GM21619 (cell line): ENCODE results near the gene DDX42.
"Not testable (repeated sequence)": the region's sequence is repeated elsewhere in the genome, so short reads cannot be mapped to it uniquely, and the experiment has no call there.

Experiments used
- ATAC-seq: cut with Tn5 transposase; IDR thresholded peaks from one replicate; pipeline ENCODE4 v1.9.1; 2021; ENCODE audit not compliant: unreplicated experiment

DDX42 gene

DNA sequence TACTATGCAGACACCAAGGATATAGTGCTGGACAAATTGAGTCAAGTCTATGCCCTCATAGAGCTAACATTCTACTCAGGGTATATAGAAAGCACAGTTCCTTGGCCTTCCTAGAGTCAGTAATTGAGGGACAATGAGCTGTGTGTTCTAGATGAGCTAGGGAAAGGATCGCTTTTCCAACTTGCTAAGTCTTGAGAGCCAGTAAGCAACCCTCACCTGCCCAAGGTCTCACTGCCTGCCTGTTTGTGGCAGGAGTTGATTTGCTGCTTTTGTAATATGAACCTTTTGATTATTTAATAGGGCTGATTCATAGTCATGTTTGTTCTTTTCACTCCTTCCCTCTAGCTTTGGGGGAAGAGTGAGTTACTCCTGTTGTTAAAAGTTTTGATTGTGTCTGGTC lies 6.5 kb downstream of the DDX42 start:
- no peak for ATAC-seq

DNA sequence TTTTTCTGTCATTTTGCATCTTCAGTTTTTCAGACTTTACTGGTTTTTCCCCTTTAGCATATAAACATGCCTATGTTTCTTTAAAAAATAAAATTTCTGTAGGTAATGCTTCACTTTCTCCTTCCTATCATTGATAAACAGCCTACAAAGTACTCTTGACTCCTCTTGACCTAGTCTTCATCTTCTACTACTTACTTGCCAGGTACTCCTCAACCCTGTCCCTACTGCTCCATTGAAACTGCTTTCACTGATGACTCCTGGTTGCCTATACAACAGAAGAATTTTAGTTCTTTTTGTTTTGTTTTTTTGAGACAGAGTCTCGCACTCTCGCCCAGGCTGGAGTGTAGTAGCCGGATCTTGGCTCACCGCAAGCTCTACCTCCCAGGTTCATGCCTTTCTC lies 7.0 kb downstream of the DDX42 start:
- ATAC-seq = no peak

GRCh38 chr17:63783522-63783921 lies 9.6 kb downstream of the DDX42 start:
- ATAC-seq = no peak

DNA sequence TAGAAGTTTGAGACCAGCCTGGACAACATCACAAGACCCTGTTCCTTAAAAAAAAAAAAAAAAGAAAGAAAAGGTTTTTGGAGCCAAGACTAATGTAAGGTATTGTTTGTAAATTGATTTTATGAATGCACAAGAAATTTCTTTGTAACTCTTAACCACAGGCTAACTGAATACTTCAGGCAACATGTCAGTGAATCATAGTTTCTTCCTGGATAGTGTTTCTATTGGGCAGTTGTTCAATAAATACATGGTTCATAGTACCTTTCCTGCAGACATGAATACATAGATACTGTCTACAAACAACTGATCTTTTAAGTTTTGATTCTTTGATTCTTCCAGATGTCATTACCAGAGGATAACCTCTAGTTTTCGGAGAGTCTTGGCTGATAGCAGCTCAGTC lies 11.6 kb downstream of the DDX42 start:
- ATAC-seq = no peak

DNA sequence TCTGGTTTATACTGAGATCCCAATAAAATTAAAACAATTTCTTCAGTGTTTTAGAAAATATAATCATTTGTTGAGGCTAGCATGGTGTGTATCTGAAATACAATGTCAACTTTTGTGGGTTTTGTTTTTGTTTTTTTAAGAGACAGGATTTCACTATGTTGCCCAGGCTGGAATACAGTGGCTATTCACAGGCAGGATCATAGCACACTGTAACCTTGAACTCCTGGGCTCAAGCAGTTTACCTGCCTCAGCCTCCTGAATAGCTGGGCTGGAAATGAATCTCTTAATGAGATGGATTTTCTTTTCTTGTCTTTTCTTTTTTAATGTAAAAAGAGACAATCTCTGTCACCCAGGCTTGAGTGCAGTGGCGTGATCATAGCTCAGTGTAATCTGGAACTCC lies 12.1 kb downstream of the DDX42 start:
- no peak for ATAC-seq

GRCh38 chr17:63786971-63787711 lies 13.2 kb downstream of the DDX42 start:
- no peak for ATAC-seq

GRCh38 chr17:63790057-63790456 lies 16.1 kb downstream of the DDX42 start:
- no peak for ATAC-seq

- no peak for ATAC-seq
Observed at GRCh38 chr17:63792055-63792729, 18.2 kb downstream of the DDX42 start.

- not testable (repeated sequence) for ATAC-seq
Observed at GRCh38 chr17:63796375-63796774, 22.4 kb downstream of the DDX42 start.

DNA sequence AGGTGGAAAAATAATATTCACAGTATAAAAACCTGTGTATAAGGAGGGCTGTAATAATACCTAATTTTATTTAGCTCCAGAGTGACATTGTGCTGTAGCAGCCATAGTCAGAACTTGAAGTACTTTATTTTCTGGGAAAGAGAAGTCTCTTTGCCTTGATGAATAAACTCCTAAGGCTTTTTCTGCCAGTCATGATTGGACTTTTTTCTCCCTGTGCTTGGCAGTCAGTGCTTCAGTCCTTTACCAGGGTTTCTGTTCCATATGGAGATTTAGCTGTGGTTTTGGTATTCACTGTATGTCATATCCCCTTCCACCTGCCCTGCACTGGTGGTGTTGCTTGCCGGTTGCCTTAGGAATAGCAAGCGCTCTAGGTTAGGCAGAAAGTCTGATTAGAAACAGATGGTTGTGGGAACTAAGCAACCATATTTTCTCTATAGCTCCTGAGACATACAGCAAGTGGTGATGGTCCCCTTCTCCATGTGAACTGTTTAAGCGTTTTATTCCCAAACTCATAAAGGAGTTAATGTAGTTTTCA lies 24.7 kb downstream of the DDX42 start:
- ATAC-seq = no peak

GRCh38 chr17:63800783-63801182 lies 26.8 kb downstream of the DDX42 start:
- no peak for ATAC-seq

DNA sequence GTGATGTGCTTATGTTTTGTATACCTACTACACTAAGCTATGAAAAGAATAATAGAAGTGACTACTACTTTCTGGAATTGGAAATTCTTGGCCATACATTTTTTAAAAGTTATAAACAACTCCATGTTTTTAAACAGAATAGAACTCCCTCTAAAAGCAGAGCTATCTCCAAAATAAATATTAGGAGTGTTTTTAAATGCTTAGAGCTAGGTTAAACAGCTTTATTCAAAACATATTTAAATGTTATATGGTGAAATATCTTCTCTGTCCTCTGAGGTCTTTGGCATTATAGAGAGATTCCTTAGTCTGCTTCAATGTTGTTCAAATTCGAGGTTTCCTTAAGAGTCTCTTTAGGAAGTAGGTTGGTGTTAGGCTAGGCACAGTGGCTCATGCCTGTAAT lies 30.4 kb downstream of the DDX42 start:
- no peak for ATAC-seq

DNA sequence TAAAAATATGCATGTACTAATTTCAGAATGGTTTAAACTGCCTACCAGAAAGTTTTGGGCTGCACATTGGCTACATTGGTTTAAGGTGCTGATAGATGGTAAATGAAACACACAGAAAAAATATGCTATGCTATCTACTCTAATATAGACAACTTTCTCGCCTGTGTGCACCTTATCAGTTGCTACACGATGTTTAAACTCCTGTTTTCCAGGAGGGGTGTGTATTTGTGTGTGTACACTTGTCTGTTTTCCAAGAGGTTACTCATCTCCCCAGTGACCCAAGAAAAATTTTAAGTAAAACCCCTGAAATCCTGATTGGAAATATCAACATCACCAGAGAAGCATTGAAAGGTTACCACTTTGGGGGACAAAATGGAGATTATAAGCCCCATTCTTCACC lies 31.6 kb downstream of the DDX42 start:
- no peak for ATAC-seq

- no peak for ATAC-seq
Observed at GRCh38 chr17:63809970-63810369, 36.0 kb downstream of the DDX42 start.

GRCh38 chr17:63816123-63816522 lies 42.2 kb downstream of the DDX42 start:
- ATAC-seq = no peak

DNA sequence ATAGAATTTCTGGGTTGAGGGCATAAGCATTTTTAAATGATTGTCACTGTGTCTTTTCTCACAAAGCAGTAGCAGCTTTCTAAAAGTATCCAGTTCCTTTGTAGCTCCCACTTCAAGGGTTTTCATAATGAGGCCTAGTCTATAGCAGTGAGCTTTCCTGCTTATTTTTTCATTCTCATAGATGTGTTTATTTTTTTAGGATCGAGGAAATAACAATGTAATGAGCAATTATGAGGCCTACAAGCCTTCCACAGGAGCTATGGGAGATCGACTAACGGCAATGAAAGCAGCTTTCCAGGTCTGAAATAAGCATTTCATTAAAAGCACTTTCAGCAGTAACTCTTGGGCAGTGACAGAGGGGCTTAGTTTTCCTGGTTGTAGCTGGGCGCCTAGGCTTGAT lies 42.7 kb downstream of the DDX42 start:
- no peak for ATAC-seq

DNA sequence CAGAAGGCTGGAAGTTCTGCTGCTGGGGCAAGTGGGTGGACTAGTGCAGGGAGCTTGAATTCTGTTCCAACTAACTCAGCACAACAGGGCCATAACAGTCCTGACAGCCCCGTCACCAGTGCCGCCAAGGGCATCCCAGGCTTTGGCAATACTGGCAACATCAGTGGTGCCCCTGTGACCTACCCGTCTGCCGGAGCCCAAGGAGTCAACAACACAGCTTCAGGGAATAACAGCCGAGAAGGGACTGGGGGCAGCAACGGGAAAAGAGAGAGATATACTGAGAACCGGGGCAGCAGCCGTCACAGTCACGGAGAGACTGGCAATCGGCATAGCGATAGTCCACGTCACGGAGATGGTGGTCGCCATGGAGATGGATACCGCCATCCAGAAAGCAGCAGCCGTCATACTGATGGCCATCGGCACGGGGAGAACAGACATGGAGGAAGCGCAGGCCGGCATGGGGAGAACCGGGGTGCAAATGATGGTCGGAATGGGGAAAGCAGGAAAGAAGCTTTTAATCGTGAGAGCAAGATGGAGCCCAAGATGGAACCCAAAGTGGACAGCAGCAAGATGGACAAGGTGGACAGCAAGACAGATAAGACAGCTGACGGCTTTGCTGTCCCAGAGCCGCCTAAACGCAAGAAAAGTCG lies 43.9 kb downstream of the DDX42 start:
- ATAC-seq = no peak

DNA sequence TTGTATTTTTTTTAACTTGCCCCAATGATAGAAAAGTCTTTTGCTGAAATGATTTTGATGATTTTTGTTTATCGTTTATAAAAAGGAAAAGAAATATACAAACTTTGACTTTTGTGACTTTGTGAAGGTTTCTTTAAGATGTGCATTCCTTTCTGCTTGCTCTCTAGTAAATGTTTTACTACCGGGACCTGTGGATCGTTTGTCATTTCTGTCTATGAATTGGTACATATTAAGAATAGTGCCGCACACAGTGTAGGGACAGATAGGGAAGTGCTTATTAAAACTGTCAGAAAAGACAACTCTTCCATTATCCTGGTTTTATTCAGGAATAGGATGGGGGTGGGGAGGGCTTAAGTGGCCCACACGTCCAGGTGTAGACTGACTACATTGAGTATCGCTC lies 45.2 kb downstream of the DDX42 start:
- no peak for ATAC-seq

DNA sequence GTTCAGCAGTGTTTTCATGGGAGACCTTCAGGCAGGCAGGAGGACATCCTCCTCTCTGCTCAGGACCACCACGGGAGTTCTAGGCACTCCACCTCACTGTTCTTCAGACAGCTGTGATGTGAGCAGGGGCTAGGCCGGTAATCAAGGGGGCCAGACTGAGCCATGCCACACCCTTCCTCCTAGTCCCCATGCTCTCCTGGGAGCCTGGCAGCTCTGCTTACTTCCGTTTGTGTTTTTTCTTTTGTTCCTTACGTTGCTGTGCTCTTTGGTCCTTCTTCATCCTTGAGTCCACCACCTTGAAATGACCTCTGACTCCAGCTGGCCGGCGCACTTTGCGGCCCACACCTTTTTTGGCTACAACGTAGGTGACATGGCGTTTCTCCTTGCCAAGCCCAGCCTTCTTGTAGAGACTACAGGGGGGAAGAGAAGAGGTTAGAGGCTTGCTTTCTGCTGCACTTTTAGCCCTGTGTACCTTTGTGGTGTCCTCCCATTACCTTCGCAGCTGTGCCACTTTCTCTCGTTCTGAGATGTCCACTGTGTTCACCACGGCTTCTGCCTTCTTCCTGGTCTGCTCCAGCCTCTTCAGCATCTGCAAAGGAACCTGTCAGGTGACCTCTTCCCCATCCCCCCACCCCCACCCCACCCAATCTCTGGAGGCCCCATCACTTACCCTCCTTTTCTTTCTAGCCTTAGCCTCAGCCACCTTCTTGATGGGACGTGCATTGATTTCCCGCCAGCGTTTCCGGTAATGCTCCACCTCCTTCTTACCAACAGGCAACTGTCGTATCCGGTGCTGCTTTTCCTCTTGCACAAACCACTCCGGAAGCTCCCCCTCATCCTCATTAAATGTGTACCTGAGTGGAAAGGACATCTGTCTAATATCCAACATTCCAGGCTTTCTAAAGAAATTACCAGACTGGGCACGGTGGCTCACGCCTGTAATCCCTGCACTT lies 45.9 kb downstream of the DDX42 start:
- no peak for ATAC-seq

DNA sequence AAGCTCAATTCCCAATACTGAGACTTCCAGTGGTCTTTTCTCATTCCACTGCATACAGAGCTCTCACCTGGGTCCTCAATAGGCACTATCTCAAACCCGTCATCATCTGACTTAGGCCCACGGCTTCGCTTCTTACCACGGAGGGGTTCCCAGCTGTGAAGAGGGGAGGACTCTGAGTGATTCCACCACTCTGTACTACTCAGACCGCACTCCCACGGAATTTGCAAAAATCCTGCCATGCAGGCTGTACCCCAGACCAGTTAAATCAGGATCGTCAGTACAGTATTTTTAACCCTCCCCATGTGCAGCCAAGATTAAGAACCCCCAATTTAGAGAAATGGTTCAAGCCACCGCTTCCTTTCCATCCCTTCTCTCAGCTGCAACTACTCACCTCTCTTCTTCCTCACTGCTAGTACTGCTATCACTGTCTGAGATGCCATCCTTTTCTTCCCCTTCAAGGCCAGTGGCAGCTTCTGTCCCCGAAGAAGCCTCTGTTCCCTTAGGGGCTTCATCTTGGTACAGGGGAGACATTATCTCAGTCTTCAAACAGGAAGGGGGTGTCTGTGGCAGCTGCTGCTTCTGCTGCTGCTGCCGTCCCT lies 47.1 kb downstream of the DDX42 start:
- ATAC-seq = no peak
